ENCODE data around the gene CTNNA3.

DNA sequence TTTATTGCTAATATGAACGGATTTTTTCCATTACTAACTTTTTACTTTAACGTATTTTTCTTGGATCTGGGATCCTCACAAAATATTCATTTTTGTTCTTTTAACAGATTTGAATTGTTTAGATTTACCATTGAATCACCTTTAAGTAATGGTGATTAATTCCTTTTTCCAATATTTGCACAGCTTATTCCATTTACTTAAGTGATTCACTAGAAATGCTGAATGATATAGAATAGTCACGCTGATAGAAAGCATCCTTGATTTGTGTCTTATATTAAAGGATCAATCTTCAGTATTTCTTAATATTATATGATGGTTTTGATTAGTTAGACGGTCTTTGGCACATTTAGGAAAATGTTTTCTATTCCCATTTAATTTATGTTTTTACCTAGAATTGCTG, 886.6 kb downstream of the CTNNA3 start:
- TF ChIP-seq POLR2A (IDR thresholded peaks at IDR 0.05): no peak
- TF ChIP-seq, protein P1, sequence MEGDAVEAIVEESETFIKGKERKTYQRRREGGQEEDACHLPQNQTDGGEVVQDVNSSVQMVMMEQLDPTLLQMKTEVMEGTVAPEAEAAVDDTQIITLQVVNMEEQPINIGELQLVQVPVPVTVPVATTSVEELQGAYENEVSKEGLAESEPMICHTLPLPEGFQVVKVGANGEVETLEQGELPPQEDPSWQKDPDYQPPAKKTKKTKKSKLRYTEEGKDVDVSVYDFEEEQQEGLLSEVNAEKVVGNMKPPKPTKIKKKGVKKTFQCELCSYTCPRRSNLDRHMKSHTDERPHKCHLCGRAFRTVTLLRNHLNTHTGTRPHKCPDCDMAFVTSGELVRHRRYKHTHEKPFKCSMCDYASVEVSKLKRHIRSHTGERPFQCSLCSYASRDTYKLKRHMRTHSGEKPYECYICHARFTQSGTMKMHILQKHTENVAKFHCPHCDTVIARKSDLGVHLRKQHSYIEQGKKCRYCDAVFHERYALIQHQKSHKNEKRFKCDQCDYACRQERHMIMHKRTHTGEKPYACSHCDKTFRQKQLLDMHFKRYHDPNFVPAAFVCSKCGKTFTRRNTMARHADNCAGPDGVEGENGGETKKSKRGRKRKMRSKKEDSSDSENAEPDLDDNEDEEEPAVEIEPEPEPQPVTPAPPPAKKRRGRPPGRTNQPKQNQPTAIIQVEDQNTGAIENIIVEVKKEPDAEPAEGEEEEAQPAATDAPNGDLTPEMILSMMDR (IDR thresholded peaks at IDR 0.05): no peak

Data from testis (tissue), 2 donors.